ENCODE results near the gene ARHGEF10L. TPM values are rescaled to one million over a fixed set of nuclear protein-coding genes. Genes with fewer than 3 reads are reported as not detected.

ARHGEF10L gene
- polyA plus RNA-seq, 1 donor (not counting 4 experiments of a cell fraction or from before 2014, with no cell fraction given) = 2.4 TPM

- Histone ChIP-seq H2AFZ (ENCODE audit: control insufficient read depth, low read length) (no peak overlapping the region), H4K20me1 (ENCODE audit: control insufficient read depth, extremely low read depth, insufficient read depth, low read length) (no peaks in the 10 kb centered on the region), H3K27me3 (ENCODE audit: control insufficient read depth, extremely low read depth, insufficient read depth, low read length) (no peaks in the 10 kb centered on the region), H3K9me3 (ENCODE audit: control insufficient read depth, low read depth, low read length) (no peaks in the 10 kb centered on the region), H3K27ac (ENCODE audit: control insufficient read depth, insufficient read depth, low read length) (no peak overlapping the region), H3K4me2 (ENCODE audit: control insufficient read depth, extremely low read depth, insufficient read depth, low read depth, low read length) (no peak overlapping the region), H3K4me1 (ENCODE audit: control insufficient read depth, extremely low read depth, insufficient read depth, low read length) (no peaks in the 10 kb centered on the region), H3K79me2 (ENCODE audit: control insufficient read depth, insufficient read depth, low read length) (no peaks in the 10 kb centered on the region), H3K9ac (ENCODE audit: control insufficient read depth, extremely low read depth, insufficient read depth, low read length) (no peak overlapping the region), H3K4me3 (ENCODE audit: control insufficient read depth in 2 of 3, extremely low read depth in 1 of 3, insufficient read depth in 2 of 3, low read depth in 1 of 3, low read length in 3 of 3) (no peak overlapping the region), H3K36me3 (ENCODE audit: control insufficient read depth in 2 of 2, extremely low read depth in 1 of 2, insufficient read depth in 2 of 2, low read length in 2 of 2) (no peaks in the 10 kb centered on the region), H3K9me1 (ENCODE audit: control insufficient read depth, extremely low read depth, insufficient read depth, low read length) (no peaks in the 10 kb centered on the region)
- no peak for DNase-seq (ENCODE audit: low read depth, low spot score)
- TF ChIP-seq EZH2 (IDR thresholded peaks at IDR 0.05; ENCODE audit: low read length) (no peak), CTCF (optimal IDR thresholded peaks at IDR 0.05 in 1 of 3, IDR thresholded peaks at IDR 0.05 in 1 of 3, conservative IDR thresholded peaks at IDR 0.05 in 1 of 3; ENCODE audit: extremely low read depth in 1 of 3, insufficient read depth in 2 of 3, low read length in 3 of 3) (no peak)
- FAIRE-seq = no peak
- dilution Hi-C loops (cut with MboI; ENCODE audit: extremely low pct_ligation_motif_present, low sequenced_read_pairs) = no loop called here
Observed at GRCh38 chr1:17732475-17732874, 193.0 kb downstream of the ARHGEF10L start.

- Histone ChIP-seq H3K4me1 (ENCODE audit: control insufficient read depth, extremely low read depth, insufficient read depth, low read length) (no peaks in the 10 kb centered on the region), H3K9ac (ENCODE audit: control insufficient read depth, extremely low read depth, insufficient read depth, low read length) (no peak overlapping the region), H2AFZ (ENCODE audit: control insufficient read depth, low read length) (no peak overlapping the region), H3K36me3 (ENCODE audit: control insufficient read depth in 2 of 2, extremely low read depth in 1 of 2, insufficient read depth in 2 of 2, low read length in 2 of 2) (no peaks in the 10 kb centered on the region), H3K27ac (ENCODE audit: control insufficient read depth, insufficient read depth, low read length) (no peak overlapping the region), H3K9me1 (ENCODE audit: control insufficient read depth, extremely low read depth, insufficient read depth, low read length) (no peaks in the 10 kb centered on the region), H3K27me3 (ENCODE audit: control insufficient read depth, extremely low read depth, insufficient read depth, low read length) (no peaks in the 10 kb centered on the region), H4K20me1 (ENCODE audit: control insufficient read depth, extremely low read depth, insufficient read depth, low read length) (no peaks in the 10 kb centered on the region), H3K79me2 (ENCODE audit: control insufficient read depth, insufficient read depth, low read length) (no peaks in the 10 kb centered on the region), H3K4me3 (ENCODE audit: control insufficient read depth in 2 of 3, extremely low read depth in 1 of 3, insufficient read depth in 2 of 3, low read depth in 1 of 3, low read length in 3 of 3) (no peak overlapping the region), H3K9me3 (ENCODE audit: control insufficient read depth, low read depth, low read length) (no peaks in the 10 kb centered on the region), H3K4me2 (ENCODE audit: control insufficient read depth, extremely low read depth, insufficient read depth, low read depth, low read length) (no peak overlapping the region)
- dilution Hi-C loops (cut with MboI; ENCODE audit: extremely low pct_ligation_motif_present, low sequenced_read_pairs) = no loop called here
- DNase-seq (ENCODE audit: low read depth, low spot score) (no peak), FAIRE-seq (no peak)
- no peak for TF ChIP-seq CTCF (optimal IDR thresholded peaks at IDR 0.05 in 1 of 3, IDR thresholded peaks at IDR 0.05 in 1 of 3, conservative IDR thresholded peaks at IDR 0.05 in 1 of 3; ENCODE audit: extremely low read depth in 1 of 3, insufficient read depth in 2 of 3, low read length in 3 of 3)
- TF ChIP-seq EZH2 (IDR thresholded peaks at IDR 0.05; ENCODE audit: low read length) = no peak
Observed at GRCh38 chr1:17733661-17734060, 194.2 kb downstream of the ARHGEF10L start.

Measured in keratinocyte (primary cell).